CD14-positive monocyte (primary cell): Measurements from ENCODE around the gene NAXD. TPM values are rescaled to one million over a fixed set of nuclear protein-coding genes. Genes with fewer than 3 reads are reported as not detected.
"Not testable (repeated sequence)": the region's sequence is repeated elsewhere in the genome, so short reads cannot be mapped to it uniquely, and the experiment has no call there.

Experiments used
- DNase-seq, 3 donors: peaks; one replicate each; pipeline ENCODE4 v3.0.0-alpha.2; 2011 to 2022
- H2AFZ ChIP-seq: 2 replicates; pipeline ENCODE4 v1.6.0; 2012; ENCODE audit warnings: mild to moderate bottlenecking, low read depth, low read length, inconsistent platforms; ENCODE audit not compliant: insufficient read depth, poor library complexity, severe bottlenecking
- H3K27ac ChIP-seq, 2 donors: 1 replicate in 1 of 2; 2 replicates in 1 of 2; pipeline ENCODE4 v1.5.1; 2012 to 2013; ENCODE audit warnings: low read length in 2 of 2, control low read depth in 1 of 2, inconsistent platforms in 1 of 2, low read depth in 1 of 2, mild to moderate bottlenecking in 1 of 2
- H3K27me3 ChIP-seq, 2 donors: one replicate each; pipeline versions ENCODE4 v1.6.0 to v1.6.1; 2011 to 2013; ENCODE audit warnings: low read length in 2 of 2; ENCODE audit not compliant: control insufficient read depth in 2 of 2, insufficient read depth in 2 of 2
- H3K36me3 ChIP-seq, 2 donors: replicated peaks in 1 of 2; 1 replicate in 1 of 2; 2 replicates in 1 of 2; pipeline versions ENCODE4 v1.5.1 to v1.6.1; 2012 to 2013; ENCODE audit warnings: low read length in 2 of 2, control low read depth in 1 of 2, inconsistent platforms in 1 of 2, mild to moderate bottlenecking in 1 of 2; ENCODE audit not compliant: insufficient read depth in 2 of 2, control insufficient read depth in 1 of 2
- H3K4me1 ChIP-seq, 2 donors: 1 replicate in 1 of 2; 2 replicates in 1 of 2; pipeline versions ENCODE4 v1.5.1 to v1.6.1; 2012 to 2013; ENCODE audit warnings: low read length in 2 of 2, control low read depth in 1 of 2, inconsistent platforms in 1 of 2, mild to moderate bottlenecking in 1 of 2, moderate library complexity in 1 of 2; ENCODE audit not compliant: insufficient read depth in 2 of 2, control insufficient read depth in 1 of 2
- H3K4me2 ChIP-seq: replicated peaks from 2 replicates; pipeline ENCODE3; 2012; ENCODE audit warnings: low read length, moderate library complexity, mild to moderate bottlenecking; ENCODE audit not compliant: poor library complexity, severe bottlenecking; ENCODE audit errors: extremely low read depth
- H3K4me3 ChIP-seq, 3 experiments: fragments of 200-600 bp in 1 of 3; sonication (generic) in 1 of 3; replicated peaks in 1 of 3; 1 replicate in 2 of 3; 2 replicates in 1 of 3; pipeline ENCODE4 v1.5.1; 2011 to 2013; ENCODE audit warnings: low read length in 3 of 3, mild to moderate bottlenecking in 3 of 3, control low read depth in 2 of 3, low read depth in 2 of 3, inconsistent platforms in 1 of 3, moderate library complexity in 1 of 3
- H3K79me2 ChIP-seq: 2 replicates; pipeline ENCODE4 v1.6.0; 2012; ENCODE audit warnings: mild to moderate bottlenecking, control low read depth, inconsistent platforms, low read length, moderate library complexity; ENCODE audit not compliant: insufficient read depth
- H3K9ac ChIP-seq: 2 replicates; pipeline ENCODE4 v1.6.0; 2017; ENCODE audit warnings: low read length, mild to moderate bottlenecking; ENCODE audit not compliant: insufficient read depth, poor library complexity, severe bottlenecking
- H3K9me3 ChIP-seq, 2 donors: replicated peaks in 1 of 2; 1 replicate in 1 of 2; 2 replicates in 1 of 2; pipeline versions ENCODE4 v1.5.1 to v1.6.1; 2012 to 2013; ENCODE audit warnings: low read length in 2 of 2, control low read depth in 1 of 2; ENCODE audit not compliant: control insufficient read depth in 1 of 2, insufficient read depth in 1 of 2
- H4K20me1 ChIP-seq: 2 replicates; pipeline ENCODE4 v1.6.0; 2012; ENCODE audit warnings: mild to moderate bottlenecking, low read length, control low read depth, moderate library complexity; ENCODE audit not compliant: insufficient read depth
- H3K27ac Mint-ChIP-seq, 7 donors: one replicate each; pipeline ENCODE4 v1.8.0; 2020; ENCODE audit warnings: mild to moderate bottlenecking in 7 of 7, mixed read lengths in 7 of 7, moderate library complexity in 6 of 7, inconsistent platforms in 2 of 7
- H3K27me3 Mint-ChIP-seq, 3 donors: one replicate each; pipeline ENCODE4 v1.8.0; 2021 to 2022; ENCODE audit warnings: low read depth in 3 of 3, mild to moderate bottlenecking in 3 of 3, mixed read lengths in 3 of 3, moderate library complexity in 3 of 3, inconsistent platforms in 1 of 3
- H3K36me3 Mint-ChIP-seq, 2 donors: one replicate each; pipeline ENCODE4 v1.8.0; 2020; ENCODE audit warnings: mixed read lengths in 2 of 2, inconsistent platforms in 1 of 2, mild to moderate bottlenecking in 1 of 2
- H3K4me1 Mint-ChIP-seq: one replicate; pipeline ENCODE4 v1.8.0; 2020; ENCODE audit warnings: mild to moderate bottlenecking, mixed read lengths
- H3K4me3 Mint-ChIP-seq, 2 donors: one replicate each; pipeline ENCODE4 v1.8.0; 2020; ENCODE audit warnings: mild to moderate bottlenecking in 2 of 2, mixed read lengths in 2 of 2, moderate library complexity in 1 of 2
- H3K9me3 Mint-ChIP-seq, 7 donors: one replicate each; pipeline ENCODE4 v1.8.0; 2020 to 2022; ENCODE audit warnings: mixed read lengths in 7 of 7, mild to moderate bottlenecking in 6 of 7, moderate library complexity in 6 of 7, inconsistent platforms in 2 of 7
- CTCF ChIP-seq: fragments of 200-600 bp; IDR thresholded peaks from one replicate; pipeline ENCODE4 v1.8.0; 2022; ENCODE audit warnings: antibody characterized with exemption, mild to moderate bottlenecking
- WGBS: methylation state at CpG from one replicate; pipeline ENCODE4 v1.1.5; 2013; ENCODE audit warnings: missing lambda C conversion rate; ENCODE audit not compliant: insufficient coverage; 5-methylcytosine and 5-hydroxymethylcytosine counted together
- intact Hi-C, 2 donors: fragments of 100-400 bp; cut with micrococcal nuclease; formaldehyde crosslinking; loops; one replicate each; pipeline versions ENCODE4 v1.15.0 to v1.15.1; 2023
- polyA plus RNA-seq, 3 donors: library from polyadenylated mRNA; depleted of rRNA in 1 of 3; unstranded in 2 of 3; stranded (reverse) in 1 of 3; fragments of 300-500 nt in 2 of 3; fragments of >200 nt in 1 of 3; fragmentation: Illumina TruSeq in 2 of 3; gene quantifications; 1 replicate in 2 of 3; 2 replicates in 1 of 3; pipeline ENCODE4 v1.2.3, GENCODE V29; 2012 to 2021

The NAXD gene
- polyA plus RNA-seq, 3 donors = 7.4 to 22.8 (median 8.5) TPM

GRCh38 chr13:110669036-110669435, 53.7 kb downstream of the NAXD start:
- Mint-ChIP-seq H3K9me3 (peaks cover 0 to 3% (median 1%) of the 10 kb centered on the region in 7 donors), H3K36me3 (peaks cover 41 to 64% of the 10 kb centered on the region in 2 donors), H3K27me3 (peaks cover 0 to 4% (median 0%) of the 10 kb centered on the region in 3 donors), H3K27ac (peak overlapping the region in 2 of 7 donors; percentile 4 to 37), H3K4me3 (no peak overlapping the region), H3K4me1 (peaks cover 48% of the 10 kb centered on the region)
- H3K9me3 ChIP-seq = no peaks in the 10 kb centered on the region
- 100% methylated on average over 2 of the region's 9 CpGs for WGBS
- no peaks in the 10 kb centered on the region for H4K20me1 ChIP-seq
- H3K79me2 ChIP-seq = peaks cover 34% of the 10 kb centered on the region
- no peak overlapping the region for H3K4me3 ChIP-seq
- no peak overlapping the region for H3K27ac ChIP-seq
- peaks cover 40% of the 10 kb centered on the region in 2 donors for H3K4me1 ChIP-seq
- intact Hi-C loops = loop anchor here in 1 of 2 donors (10.0 kb wide), 1 partner anchor 246 kb away; the partner anchor contains the start of gene ANKRD10
- no peak for TF ChIP-seq CTCF
- H2AFZ ChIP-seq = no peak overlapping the region
- DNase-seq = no peak
- H3K9ac ChIP-seq = no peak overlapping the region
- H3K36me3 ChIP-seq = peaks cover 10% of the 10 kb centered on the region in 2 donors
- H3K4me2 ChIP-seq = no peak overlapping the region
- H3K27me3 ChIP-seq = no peaks in the 10 kb centered on the region

GRCh38 chr13:110669814-110670213, 54.5 kb downstream of the NAXD start:
- DNase-seq, H3K9ac ChIP-seq, H2AFZ ChIP-seq, H3K9me3 Mint-ChIP-seq, H3K9me3 ChIP-seq, H3K4me3 Mint-ChIP-seq, H4K20me1 ChIP-seq, H3K4me3 ChIP-seq, H3K27me3 ChIP-seq, H3K27me3 Mint-ChIP-seq, H3K27ac ChIP-seq, H3K36me3 ChIP-seq, H3K4me2 ChIP-seq: not testable (repeated sequence)
- Histone ChIP-seq H3K4me1 (peaks cover 32 to 33% of the 10 kb centered on the region in 2 donors), H3K79me2 (peaks cover 27% of the 10 kb centered on the region)
- WGBS = 100% methylated on average over 6 of the region's 11 CpGs
- H3K4me1 Mint-ChIP-seq = peaks cover 43% of the 10 kb centered on the region
- intact Hi-C loops = loop anchor here in 1 of 2 donors (10.0 kb wide), 1 partner anchor 245 kb away; the partner anchor contains the start of gene ANKRD10
- peaks cover 41 to 69% of the 10 kb centered on the region in 2 donors for H3K36me3 Mint-ChIP-seq
- H3K27ac Mint-ChIP-seq = peak overlapping the region in 1 of 7 donors; percentile 25
